ENCODE results near the gene SNTG2.

The SNTG2 gene

DNA sequence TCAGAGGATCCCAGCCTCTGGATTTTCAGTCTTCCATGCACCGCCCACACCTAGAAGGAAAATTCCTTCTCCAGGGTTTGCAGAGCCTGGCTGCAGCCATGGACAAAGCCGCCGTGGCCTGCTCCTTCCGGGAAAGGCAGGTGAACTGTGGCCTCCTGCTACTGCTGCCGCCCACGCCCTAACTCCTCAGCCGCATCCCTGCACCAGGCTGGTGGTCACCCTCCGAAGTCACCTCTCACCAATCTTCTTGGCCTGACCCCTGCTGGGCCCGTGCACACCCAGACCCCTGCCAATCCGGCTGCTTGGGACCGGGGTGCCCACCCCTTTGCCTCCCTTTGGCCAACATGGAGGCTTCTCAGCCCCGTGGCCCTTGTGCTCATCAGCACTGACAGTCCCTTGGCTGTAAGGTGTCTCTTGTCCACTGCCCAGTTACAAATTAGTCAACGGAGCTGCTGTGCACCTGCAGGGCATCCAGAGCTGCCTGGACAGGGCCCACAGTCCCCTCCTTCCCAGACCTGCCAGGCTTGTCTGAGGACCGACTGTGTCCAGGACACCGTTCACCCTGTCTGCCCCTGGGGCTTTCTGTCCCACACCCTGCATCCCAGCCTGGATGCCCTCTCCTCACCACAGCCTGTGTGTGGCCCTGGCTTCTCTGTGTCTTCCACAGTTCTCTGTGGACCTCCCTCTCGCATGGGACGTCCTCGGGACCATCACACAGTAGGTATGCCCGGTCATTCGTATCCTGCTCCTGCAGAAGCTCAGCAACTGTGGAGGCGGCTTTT lies 332.6 kb downstream of the SNTG2 start:
- DNase-seq (ENCODE audit: low read depth) = no peak

DNA sequence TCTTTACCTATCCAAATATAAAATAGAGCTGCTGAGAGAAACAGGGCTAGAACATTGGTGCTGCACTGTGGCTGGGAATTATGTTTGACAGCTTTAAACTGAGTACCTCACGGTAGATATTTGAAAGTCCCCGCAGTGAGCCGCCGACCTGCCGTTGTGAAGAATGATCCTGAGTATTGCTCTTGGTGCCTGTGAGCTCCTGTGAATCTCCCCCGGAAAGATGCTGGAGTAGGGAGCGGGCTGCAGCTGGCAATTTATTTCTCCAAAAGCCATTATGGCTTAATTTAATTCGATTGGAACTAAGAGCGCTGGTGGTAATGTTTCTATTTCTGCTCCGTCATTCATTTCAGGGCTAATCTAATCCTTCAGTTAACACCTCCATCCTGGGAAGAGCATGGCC lies 333.2 kb downstream of the SNTG2 start:
- DNase-seq (ENCODE audit: low read depth) = no peak

DNA sequence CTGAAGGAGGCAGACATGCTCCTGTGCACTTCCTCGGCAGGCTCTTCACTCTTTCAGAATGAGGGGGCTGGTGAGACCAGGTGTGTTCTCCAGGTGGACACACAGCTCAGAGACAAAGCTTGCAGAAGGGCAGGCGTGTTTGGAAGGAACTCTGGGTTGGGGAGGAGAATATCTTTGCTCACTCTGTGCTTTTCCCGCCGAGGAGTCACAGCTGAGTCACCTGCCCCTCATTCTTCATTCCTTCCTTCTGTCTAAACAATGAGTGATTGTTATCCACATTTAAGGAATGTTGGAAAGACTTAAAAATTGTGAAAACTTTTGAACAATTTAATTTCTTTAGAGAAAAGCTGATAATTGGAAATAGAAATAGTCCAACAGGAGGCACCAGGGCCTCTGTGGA lies 336.3 kb downstream of the SNTG2 start:
- DNase-seq (ENCODE audit: low read depth) = no peak

DNA sequence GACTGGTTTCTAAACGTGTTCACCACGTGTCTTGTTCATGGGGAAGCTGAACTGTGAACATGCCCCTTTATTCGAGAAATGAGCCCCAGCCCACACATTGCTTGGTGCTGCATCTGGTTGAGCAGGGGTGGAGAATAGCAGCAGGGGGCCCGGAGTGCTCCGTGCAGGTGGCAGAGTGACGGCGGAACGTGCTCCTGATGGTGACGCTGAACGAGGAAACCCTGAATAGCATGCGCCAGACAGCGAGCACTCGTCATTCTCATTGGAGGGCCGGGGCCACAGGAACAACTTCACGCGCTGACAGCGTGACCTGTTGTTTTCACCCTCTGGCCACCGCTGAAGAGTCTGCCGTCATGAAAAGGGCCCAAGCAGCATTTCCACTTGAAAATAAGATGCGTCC lies 336.8 kb downstream of the SNTG2 start:
- DNase-seq (ENCODE audit: low read depth) = no peak

DNA sequence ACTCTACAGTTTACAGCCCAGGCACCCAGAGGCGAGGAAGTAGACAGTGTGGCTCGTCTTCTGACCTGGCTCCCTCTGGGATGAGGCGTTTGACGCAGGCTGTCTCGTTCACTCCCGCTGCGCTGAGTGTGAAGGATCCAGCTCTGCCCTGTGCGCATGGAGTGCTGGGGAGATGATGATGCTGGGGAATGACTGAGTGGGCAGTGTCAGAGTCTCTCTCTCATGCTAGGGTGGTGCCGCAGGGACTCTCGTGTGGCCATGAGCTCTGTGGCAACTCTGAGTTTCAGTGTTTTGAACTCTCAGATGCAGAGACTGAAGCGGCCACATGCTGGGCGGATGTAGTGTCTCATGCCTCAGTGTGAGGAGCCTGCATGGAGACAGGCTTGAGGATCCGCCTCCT lies 344.3 kb downstream of the SNTG2 start:
- no peak for DNase-seq (ENCODE audit: low read depth)

DNA sequence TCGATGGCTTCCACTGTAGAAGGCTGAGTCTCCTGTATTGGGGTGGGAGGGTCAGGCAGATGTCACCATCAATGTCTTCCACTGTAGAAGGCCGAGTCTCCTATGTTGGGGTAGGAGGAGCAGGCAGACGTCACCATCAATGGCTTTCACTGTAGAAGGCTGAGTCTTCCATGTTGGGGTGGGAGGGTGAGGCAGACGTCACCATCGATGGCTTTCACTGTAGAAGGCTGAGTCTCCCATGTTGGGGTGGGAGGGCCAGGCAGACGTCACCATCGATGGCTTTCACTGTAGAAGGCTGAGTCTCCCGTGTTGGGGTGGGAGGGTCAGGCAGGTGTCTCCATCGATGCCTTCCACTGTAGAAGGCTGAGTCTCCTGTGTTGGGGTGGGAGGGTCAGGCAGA lies 345.1 kb downstream of the SNTG2 start:
- DNase-seq (ENCODE audit: low read depth) = no peak

DNA sequence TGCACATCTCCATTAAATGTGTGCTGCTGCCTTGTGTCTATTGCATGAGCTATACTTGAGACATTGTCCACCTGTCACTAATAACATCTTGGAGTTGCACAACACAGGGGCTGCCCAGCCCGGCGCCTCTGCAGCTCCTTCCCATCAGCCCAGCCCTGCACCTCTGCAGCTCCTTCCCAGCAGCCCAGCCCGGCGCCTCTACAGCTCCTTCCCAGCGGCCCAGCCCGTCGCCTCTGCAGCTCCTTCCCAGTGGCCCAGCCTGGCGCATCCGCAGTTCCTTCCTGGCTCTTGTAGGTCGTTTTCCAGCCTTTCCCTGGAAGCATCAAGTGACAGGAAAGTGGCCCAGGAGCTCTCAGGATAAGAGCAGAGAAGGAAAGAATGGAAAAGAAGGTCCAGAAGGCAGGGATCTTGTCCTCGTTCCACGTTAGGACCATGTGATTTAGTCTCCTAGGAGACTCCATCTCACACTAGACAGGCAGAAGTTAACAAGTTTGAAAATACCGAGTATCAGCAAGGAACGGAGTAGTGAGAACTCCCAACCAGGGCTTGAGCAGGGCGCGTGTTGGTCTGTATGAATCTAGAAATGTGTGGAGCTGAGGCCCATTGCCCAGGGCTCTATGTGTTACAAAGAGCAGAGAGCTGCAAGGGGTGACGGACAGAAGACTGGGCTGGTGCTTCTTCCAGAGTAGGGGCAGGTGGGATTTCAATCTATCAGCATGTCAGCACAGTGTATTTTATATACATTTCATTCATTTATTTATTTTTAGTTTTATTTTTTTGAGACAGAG lies 346.9 kb downstream of the SNTG2 start:
- DNase-seq (ENCODE audit: low read depth) = no peak

DNA sequence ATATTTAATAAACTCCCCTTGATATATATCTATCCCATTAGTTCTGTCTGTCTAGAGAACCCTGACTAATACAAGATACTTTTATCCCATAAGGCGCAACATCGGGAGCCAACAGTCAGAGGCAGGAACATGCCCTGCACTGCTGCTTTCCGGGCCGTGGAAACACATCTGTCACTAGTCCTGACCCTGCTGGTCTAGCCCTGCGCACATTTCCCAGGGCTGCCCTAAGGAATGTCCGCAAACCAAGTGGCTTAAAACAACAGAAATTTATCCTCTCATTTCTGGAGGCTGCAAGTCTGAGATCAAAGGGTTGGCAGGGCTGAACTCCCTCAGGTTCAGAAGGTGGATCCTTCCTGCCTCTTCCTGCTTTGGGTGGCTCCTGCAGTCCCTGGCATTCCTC lies 348.4 kb downstream of the SNTG2 start:
- no peak for DNase-seq (ENCODE audit: low read depth)

DNA sequence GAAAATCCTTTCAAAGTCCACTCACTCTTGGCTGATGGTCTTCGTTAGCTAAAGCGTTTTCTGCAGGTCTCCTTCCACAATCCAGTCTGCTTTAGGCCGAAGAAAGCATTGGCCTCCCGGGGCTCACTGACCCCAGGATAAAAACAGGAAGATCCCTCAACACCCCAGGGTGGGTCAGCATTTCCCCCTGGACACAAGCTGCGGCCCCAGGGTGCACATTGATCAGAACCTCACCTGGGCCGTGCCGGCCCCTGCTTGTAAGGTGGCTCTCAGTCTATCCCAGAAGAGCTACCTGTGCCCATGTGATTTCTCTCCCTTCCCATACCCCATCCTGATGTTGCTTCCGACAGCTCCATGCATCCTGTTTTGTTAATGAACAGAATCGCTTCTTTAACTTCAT lies 349.6 kb downstream of the SNTG2 start:
- no peak for DNase-seq (ENCODE audit: low read depth)

DNA sequence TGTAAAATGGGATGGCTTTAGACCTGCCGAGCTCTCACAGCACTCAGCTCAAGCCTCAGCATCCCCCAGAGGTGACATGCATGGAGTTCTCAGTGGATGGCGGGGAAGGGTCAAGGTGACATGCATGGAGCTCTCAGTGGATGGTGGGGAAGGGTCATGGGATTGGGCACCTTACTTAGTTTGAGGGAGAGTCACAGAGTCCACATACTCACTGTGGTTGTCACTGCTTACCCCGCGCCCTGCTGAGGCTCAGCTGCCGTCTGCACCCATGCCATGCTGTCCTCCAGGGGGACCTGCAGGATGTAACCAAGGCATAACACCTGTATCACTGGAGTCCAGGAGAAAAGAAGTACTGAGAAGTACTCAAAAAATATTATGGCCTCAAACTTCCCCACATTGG lies 350.4 kb downstream of the SNTG2 start:
- DNase-seq (ENCODE audit: low read depth) = no peak

DNA sequence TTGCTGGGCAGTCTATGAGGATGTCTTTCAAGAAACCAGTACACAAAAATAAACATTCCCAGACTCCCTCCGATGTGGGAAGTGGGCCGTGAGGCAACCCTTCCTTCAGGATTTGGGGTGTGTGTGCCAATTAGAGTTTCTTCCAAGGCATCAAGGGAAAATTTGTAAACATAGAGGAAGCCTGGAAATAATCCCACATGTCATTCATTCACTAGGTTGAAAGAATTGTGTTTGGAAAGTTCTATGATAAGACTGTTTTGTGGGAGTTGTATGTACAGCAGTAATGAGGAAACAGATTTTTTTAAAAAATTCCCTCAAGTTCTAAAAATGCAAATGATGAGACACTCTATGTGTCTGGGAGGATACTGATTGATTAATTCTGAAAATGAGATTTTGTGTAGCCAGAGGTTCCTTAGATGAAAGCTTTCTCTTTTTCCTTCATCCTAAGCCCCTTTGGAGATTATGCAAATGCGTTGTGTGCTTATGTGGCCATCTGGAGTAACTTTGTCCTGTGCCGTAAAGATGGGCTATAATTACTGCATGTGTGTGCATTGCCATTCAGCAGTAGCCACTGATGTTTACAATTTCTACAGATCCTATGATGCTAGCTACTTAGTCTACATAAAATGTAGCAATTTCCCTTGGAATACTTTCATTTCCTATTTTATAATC lies 354.8 kb downstream of the SNTG2 start:
- DNase-seq (ENCODE audit: low read depth) = no peak

DNA sequence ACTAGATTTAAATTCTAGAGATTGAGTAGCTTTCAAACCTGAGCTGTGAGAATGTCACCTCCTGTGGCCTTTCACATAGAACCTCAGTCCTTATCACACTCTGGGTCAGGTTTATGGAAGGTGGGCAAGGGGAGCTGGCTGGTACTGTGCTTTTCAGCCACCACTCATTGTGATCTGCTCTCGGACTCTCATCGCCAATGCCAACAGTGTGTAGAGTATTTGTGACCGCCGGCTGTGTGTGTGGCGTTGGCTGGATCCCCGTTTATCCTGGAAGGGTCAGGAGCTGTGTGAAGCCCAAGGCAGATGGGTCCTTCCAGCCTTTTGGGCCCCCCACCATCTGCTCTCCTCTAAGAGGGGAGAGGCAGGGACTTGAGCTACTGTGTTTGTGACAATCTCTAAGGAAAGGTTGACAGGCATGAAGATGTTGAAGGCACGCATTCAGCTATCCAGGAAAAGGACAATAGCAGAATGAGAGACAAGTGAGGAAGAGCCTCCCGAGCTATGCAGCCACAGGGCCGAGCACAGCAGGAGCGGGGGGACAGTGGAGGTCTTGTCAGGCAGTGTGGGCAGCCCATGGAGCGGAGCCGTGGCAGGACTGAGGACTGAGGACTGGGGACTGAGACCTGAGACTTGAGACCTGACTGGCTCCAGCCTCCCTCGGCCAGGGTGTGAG lies 355.5 kb downstream of the SNTG2 start:
- no peak for DNase-seq (ENCODE audit: low read depth)

DNA sequence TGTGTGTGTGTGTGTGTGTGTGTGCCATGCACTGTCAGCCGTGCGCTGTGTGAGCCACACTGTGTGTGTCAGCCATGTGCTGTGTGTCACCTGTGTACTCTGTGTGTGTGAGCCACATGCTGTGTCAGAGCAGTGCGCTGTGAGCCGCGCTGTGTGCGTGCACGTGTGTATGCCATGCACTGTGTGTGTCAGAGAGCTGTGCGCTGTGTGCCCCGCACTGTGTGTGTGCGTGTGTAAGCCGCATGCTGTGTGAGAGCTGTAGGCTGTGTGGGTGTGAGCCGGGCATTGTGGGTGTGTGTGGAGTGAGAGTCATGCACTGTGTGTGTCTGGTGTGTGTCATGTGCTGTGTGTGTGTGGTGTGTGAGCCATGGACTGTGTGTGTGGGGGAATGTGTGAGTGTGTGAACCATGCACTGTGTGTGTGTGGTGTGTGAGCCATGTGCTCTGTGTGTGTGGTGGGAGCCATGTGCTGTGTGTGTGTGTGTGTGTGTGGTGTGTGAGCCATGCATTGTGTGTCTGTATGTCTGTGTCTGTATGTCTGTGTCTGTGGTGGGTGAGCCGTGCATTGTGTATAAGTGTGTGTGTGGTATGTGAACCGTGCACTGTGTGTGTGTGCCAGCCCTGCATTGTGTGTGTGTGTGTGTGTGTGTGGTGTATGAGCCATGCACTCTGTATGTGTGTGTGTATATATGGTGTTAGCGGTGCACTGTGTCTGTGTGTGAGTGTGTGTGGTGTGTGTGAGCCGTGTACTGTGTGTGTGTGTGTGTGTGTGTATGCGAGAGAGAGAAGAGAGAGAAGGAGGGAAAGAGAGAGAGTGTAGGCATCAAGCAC lies 356.3 kb downstream of the SNTG2 start:
- no peak for DNase-seq (ENCODE audit: low read depth)

DNA sequence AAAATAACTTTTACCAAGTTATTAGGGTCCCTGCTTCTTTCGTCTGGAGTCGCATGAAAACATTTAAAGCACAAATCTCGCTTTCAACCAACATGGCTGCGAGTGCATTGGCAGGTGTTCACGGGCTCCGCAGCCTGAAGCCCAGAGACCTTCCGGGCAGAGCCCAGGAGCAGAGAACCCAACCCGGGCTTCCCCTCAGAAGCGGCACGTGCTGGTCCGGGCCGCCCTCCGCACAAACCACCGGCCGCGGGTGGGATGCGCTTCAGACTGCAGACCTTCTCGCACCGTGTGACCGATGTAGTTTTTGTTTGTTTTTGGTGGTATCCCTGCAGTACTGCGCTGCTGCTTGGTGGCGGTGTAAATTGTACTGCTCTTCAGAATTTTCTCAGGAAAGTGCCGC lies 357.0 kb downstream of the SNTG2 start:
- no peak for DNase-seq (ENCODE audit: low read depth)

DNA sequence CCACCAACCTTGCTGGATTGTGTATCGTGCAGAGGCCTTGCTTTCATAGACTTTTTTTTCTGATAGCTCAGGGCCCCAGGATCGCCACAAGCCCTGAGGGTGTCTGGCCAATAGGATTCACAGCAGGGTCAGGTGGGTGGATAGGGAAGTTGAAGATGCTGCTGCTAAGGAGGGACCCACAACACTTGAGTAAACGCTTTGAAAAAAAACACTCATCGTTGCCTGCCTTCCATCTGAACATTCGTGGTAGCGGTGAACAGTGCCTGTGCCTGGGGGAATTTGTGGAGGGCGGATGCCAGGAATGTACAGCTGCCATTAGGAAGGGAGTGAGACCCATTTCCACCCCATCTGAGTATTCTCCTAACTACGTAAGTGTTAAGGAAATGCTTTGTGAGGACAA lies 358.0 kb downstream of the SNTG2 start:
- no peak for DNase-seq (ENCODE audit: low read depth)

DNA sequence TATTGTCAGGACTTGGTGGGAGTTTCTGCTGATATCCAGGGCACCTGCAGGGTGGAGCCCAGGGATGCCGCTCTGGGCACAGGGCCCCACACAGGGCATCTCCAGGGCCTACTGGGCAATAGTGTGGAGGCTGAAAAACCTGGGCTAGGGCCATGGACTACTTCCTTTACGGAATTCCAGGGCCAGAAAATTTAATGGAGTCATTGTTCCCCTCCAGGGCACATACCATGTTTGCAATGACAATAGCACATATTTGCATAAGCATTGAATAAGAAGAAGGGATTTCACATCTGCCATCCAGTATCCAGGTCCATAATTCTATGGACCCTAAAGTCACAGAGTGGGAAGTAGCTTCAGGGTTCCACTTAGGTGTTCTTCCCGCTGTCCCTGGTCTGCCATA lies 358.9 kb downstream of the SNTG2 start:
- DNase-seq (ENCODE audit: low read depth) = no peak

DNA sequence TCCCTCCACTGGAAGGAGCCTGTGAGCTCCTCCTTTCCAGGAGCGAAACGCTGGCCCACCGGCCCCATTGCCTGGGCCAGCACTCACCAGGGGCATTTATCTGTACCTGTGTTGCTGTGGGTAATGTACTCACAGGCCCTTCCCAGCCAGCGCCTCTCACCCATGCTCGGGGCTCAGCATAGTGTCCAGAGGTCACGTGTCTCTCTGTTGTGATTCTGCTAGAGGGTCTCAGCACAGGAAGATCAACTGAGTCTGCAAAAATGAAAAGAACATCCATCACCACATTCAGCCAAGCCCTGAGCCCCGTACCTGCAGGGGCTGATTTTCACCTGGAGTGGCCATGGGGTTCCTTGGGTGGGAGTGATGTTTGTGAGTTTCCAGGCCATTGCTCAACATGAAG lies 359.6 kb downstream of the SNTG2 start:
- DNase-seq (ENCODE audit: low read depth) = no peak

DNA sequence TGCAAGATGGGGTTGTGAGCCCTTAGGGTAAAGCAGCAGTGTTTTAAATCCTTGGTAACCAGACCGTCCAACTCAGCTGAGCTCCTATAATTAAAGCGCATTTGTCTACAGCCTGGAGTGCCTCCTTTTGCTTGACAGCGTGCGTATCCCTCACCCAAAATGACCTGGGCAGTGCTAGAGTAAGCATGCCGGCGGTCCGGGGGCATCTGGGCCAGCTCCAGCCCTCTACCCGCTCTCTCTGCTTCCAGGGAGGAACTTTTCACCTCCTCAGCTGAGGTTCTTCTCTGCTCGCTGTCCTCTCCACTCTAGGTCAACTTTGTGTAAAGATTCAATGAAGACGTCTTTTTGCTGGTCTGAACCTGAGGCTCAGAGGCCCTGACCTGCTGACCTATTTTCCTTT lies 360.2 kb downstream of the SNTG2 start:
- no peak for DNase-seq (ENCODE audit: low read depth)

DNA sequence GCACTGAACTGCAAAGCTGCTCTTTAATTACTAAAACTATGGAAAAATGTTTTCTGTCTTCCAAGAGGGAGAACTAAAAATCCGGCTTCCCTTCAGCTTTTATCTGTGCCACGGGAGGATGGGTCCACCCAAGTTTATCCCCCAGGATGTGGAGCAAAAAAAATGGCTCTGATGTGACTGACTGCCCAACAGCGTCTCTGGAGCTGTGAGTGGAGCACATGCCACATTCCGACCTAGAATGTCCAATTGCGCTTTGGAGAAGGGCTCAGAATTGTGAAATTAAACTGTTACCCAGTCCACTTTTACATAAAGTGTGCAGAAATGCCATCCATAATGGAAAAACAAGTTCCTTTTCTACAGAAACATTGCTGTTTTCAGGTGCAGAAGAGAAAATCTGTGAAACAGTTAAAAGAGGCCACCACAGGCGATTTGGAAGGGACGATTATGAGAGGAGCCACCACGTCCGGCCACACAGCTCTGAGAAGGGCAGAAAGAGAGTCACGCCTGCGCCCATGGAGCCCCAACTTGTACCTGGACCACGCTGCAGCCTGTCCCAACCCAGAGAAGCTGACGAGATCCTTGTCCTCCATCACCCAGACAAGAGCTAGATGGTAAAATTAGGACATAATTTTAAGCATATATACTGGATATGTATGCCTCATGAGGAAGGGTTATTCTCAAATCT lies 362.7 kb downstream of the SNTG2 start:
- DNase-seq (ENCODE audit: low read depth) = no peak

DNA sequence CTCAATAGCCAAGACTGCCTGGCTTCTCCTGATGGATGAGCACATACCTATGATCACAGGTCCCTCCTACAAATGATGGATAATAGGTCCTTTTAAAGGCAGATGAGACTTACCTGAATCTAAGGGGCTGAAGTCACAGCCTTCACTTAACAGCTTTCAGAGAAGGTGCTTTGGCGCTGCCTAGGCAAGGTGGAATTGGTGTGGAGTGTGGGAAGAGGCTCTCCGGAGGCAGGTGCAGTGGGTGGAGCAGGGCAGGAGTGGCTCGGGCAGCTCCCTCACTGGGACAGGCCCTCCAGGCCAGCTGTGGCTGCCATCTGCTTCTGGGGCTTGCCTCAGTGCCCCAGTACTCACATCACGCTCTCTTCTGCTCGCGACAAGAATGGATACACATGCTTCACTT lies 363.6 kb downstream of the SNTG2 start:
- no peak for DNase-seq (ENCODE audit: low read depth)

DNA sequence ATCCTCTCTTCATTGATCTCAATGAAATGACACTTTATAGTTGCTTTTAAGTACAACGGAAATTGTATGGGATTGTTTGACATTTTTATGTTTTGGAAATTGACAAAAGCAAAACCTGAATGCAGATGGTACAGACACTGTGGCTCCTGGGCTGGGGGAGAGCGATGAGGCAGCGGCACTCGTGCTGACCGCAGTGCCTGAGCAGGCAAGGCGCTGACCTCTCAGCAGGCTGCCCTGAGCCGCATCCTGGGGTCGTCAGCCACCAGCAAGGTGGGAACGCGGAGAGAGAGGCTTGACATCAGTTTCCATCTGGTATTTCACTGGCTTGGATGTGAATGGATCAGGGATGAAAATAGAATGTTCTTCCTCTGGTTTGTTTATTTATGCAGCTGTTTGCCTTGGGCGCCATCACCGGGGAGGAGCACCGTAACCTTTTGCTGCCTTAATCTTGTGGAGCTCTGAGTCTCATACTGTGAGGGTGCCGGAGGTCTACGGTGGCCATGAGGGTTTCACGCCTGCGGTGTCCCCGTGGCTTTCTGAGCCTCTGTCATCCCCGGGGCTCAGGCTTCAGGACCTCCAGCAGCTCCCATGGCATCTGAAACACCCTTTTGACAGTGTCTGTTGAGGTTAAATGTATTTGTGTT lies 367.8 kb downstream of the SNTG2 start:
- no peak for DNase-seq (ENCODE audit: low read depth)
